Left cardiac atrium (tissue), 4 donors: Measurements from ENCODE around the gene CTSK. TPM values are rescaled to one million over a fixed set of nuclear protein-coding genes. Genes with fewer than 3 reads are reported as not detected.
"Not testable (repeated sequence)": the region's sequence is repeated elsewhere in the genome, so short reads cannot be mapped to it uniquely, and the experiment has no call there.

Experiments
- ATAC-seq, 2 donors: fragments of 200-7000 bp; cut with Tn5 transposase; one replicate each; pipeline ENCODE4 v1.9.1; 2020; ENCODE audit warnings: mild to moderate bottlenecking in 2 of 2, moderate library complexity in 2 of 2
- DNase-seq: peaks from one replicate; pipeline ENCODE4 v3.0.0-alpha.2; 2020
- intact Hi-C, 2 donors: fragments of 100-400 bp; cut with DNase I; formaldehyde crosslinking; loops; one replicate each; pipeline versions ENCODE4 v1.14.1 to v1.15.1; 2022 to 2023
- long read RNA-seq: library from polyadenylated mRNA; unstranded; transcript quantifications from one replicate; pipeline ENCODE4 v2.0.0, GENCODE V29; 2021
- total RNA-seq, 2 donors: library from RNA; stranded (reverse); fragmentation: NEBNext Ultra II Directional; extraction: Animal tissue kit (Norgen Biotek cat#: 25700); gene quantifications; one replicate each; pipeline ENCODE4 v1.2.1, GENCODE V29; 2021
- donor health status: DM: no; HTN: yes; CAD: no.
- donor health status: DM: no; HTN: yes; CAD: no; lungs with severe emphysema.
- donor health status: DM: yes; HTN: yes; CAD: no.
- donor health status: Dilated cardiomyopathy.

Gene CTSK
- 10 to 100 TPM; 17.5 to 18.4 TPM for total RNA-seq
- long read RNA-seq, transcript CTSK-201 (8 exons, 1,692 nt): major isoform, 12 of 12 reads
- long read RNA-seq, partial matches to known transcripts: 0 of 12 reads
- long read RNA-seq, other reads (novel, unspliced or antisense): 0 of 12 reads

DNA sequence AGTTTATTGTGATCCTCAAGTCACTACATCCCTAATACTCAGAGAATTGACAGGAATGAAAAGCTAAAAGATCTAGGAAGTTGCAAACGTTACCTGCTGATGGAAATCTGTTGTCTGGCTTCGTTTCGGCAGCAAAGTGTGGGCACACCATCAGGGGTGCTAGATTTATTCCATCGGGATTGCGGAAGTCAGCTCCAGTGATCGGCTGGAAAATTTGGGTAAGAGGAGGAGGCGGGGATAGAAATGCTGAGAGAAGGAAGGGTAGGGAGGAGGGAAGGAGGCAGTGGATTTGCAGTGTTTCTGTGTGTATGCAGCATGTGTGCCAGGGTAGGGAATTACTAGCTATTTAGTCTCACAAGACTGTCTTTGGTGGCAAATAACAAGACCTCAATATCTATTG lies at the start of gene CTSK:
CTSK (minus strand) TSS at position 140 of the 400 bp plus-strand sequence. CDS start 1,455 bp downstream, outside the sequence.
- DNase-seq (no peak), ATAC-seq (peak; percentile 38 to 64)
- intact Hi-C loops: no loop called here

DNA sequence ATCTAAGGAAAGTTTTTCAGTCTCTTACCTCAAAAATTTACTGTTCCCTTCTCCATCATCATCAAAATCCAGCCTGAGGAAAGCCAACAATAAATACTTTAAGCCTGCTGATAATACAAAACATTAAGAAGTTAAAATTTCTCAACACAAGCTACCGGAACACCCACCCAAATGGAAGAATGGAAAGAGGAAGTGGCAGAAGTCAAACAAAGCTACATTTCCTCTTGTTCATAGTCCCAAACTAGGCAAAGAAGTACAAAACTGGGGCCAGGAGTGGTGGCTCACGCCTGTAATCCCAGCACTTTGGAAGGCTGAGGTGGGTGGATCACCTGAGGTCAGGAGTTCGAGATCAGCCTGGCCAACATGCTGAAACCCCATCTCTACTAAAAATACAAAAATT lies 44.7 kb upstream of the CTSK start:
- peak in 1 of 2 donors; percentile 25 for ATAC-seq
- DNase-seq, intact Hi-C loops: not testable (repeated sequence)

DNA sequence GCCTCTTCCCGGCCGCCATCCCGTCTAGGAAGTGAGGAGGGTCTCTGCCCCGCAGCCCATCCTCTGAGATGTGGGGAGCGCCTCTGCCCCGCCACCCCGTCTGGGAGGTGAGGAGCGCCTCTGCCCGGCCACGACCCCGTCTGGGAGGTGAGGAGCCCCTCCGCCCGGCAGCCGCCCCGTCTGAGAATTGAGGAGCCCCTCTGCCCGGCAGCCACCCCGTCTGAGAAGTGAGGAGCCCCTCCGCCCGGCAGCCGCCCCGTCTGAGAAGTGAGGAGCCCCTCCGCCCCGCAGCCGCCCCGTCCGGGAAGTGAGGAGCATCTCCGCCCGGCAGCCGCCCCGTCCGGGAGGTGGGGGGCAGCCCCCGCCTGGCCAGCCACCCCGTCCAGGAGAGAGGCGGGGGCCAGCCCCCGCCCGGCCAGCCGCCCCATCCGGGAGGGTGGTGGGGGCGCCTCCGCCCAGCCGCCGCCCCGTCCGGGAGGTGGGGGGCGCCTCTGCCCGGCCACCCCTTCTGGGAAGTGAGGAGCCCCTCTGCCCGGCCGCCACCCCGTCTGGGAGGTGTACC lies 42.8 kb upstream of the CTSK start:
- ATAC-seq, DNase-seq, intact Hi-C loops: not testable (repeated sequence)

DNA sequence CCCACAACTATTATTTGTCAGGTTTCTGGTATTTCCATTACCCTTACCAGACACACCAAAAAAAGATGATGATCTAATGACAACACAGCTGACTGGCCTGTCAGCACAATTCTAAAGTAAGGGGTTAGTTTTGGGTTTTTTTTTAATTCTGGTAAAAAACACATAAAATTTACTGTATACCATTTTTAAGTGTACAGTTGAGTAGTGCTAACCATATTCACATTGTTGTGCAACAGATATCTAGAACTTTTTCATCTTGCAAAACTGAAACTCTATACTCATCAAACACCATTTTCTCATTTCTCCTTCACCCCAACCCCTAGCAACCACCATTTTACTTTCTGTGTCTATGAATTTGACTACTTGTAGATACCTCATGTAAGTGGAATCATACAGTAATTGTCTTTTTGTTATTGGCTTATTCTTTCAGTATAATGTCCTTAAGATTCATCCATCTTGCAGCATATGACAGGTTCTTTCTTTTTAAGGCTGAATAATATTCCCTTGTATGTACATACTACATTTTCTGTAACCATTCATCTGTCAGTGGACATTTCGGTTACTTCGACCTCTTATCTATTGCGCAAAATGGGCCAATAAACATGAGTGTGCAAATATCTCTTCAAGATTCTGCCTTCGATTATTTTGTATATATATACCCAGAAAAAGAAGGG lies 38.5 kb upstream of the CTSK start:
- intact Hi-C loops: no loop called here
- ATAC-seq: no peak
- DNase-seq: no peak

DNA sequence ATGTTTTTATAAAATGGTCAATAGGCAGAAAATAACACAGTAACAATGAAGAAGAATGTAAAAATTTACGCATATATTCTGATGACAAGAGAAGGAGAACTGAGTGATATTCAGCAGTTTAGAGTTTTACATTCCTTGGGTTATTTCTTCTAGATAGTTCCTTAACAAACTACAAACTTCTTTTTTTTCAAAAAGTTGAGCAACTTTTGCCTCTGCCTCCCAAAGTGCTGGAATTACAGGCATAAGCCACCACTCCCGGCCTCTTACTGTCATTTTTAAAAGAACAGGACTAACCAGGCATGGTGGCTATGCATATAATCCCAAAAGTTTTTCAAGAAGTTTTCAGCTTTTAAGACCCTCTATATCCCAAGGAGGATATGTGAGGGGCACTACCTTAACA lies 35.4 kb upstream of the CTSK start:
- intact Hi-C loops: no loop called here

DNA sequence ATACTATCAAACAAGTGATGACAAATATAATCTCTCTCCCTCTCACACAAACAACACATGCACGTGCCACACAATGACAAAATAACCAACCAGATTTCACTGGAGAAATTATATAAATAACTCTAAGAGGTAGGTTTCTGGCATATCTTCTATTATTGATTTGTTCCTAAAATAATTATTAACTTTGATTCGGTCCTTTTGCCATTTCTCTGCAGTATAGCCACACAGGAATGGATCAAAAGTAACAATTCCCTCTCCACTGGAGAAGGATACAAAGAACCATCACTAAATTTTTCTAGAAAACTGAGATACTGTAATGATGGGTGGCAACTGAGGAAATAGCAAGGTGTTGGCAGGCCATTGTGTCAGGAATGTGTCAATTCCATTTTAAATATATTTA lies 34.9 kb upstream of the CTSK start:
- no peak for ATAC-seq
- intact Hi-C loops: no loop called here
- no peak for DNase-seq

More for the DNA sequence above, 35.4 kb upstream of the CTSK start:
- ATAC-seq: no peak
- no peak for DNase-seq

DNA sequence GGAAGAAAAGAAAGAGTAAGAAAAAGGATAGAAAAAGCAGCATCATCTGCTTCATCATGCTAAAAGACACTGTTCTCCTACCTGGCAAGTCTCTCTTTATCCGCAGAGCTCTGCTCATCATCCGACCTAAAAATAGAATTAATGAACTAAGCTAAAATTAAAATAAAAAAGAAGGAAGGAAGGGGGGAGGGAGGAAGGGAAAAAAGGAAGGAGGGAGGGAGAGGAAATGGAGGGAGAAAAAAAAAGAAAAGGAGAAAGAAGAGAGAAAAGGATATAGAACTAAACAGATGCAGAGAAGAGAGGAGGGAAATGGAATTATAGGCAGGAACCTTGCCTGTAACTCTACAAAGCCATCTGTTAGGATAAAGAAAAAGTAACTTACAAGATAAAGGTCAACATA lies 34.3 kb upstream of the CTSK start:
- DNase-seq (no peak), ATAC-seq (no peak)
- intact Hi-C loops: no loop called here

DNA sequence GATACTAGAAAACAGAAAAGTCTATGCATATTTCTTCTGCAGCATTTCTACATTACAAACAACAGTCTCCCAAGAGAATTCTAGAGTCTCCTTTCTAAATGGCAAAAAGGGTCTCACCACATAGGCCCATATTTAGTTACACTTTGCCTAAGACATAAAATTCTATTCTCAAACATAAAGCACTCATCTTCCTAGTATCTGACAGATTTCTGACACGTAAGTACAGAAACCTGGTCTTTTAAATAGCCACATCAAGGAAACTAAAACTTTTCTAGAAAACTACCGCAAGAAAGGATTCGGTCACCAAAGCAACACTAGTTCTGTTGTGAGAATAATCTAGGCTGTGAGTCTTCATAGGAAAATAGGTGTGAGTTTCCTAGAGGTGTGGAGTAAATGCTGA lies 33.6 kb upstream of the CTSK start:
- ATAC-seq: no peak
- no peak for DNase-seq
- intact Hi-C loops: no loop called here

DNA sequence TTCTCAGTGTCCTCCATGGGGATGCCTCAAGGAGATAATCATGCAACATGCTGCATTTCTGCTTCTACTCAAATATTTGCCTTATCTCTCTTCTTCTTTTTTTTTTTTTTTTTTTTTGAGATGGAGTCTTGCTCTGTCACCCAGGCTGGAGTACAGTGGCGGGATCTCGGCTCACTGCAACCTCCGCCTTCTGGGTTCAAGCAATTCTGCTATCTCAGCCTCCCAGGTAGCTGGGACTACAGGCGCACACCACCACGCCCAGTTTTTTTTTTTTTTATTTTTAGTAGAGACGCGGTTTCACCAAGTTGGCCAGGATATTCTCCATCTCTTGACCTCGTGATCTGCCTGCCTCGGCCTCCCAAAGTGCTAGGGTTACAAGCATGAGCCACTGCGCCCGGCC lies 32.8 kb upstream of the CTSK start:
- DNase-seq, ATAC-seq: not testable (repeated sequence)

DNA sequence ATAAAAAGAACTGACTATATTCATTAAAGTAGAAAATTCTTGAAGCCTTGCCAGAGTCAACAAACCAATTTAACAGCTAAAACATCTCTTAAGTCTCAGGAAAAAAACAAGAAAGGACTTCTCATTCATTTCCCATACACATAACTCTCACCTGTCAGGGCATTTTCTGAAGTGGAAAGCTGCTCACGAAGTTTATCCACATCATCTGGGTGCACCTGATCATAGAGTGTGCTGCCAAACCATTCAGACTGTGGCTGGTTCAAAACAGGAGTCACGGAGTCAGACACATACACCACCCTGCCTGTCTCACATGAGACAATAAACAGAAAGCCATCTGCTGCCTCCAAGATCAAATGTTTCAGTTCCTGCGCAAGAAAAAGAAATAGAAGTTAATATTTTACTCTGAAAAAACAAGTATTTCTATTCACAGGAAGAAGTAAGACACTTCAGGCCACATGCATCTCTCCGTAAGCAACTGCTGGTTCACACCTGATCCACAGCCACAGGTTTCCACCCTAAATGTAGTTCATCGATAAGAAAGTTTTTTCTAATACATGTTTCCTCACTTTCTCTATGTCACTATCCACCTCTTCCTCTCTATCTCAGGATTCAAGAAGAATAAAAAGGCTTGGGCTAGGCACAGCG lies 28.2 kb upstream of the CTSK start:
- DNase-seq: no peak
- intact Hi-C loops: no loop called here

More for the DNA sequence above, 32.8 kb upstream of the CTSK start:
- intact Hi-C loops: not testable (repeated sequence)

DNA sequence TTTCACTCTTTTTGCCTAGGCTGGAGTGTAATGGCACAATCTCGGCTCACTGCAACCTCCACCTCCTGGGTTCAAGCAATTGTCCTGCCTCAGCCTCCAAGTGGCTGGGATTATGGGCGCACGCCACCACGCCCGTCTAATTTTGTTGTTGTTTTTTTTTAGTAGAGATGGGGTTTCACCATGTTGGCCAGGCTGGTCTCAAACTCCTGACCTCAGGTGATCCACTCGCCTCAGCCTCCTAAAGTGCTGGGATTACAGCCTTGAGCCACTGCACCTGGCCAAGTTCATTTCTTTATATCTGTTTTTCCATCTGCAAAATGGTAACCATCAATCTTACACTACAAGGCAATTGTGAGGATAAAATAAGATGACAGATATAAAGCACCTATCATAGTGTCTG lies 25.9 kb upstream of the CTSK start:
- intact Hi-C loops, ATAC-seq: not testable (repeated sequence)

More for the DNA sequence above, 28.2 kb upstream of the CTSK start:
- ATAC-seq: peak in 1 of 2 donors; percentile 63

DNA sequence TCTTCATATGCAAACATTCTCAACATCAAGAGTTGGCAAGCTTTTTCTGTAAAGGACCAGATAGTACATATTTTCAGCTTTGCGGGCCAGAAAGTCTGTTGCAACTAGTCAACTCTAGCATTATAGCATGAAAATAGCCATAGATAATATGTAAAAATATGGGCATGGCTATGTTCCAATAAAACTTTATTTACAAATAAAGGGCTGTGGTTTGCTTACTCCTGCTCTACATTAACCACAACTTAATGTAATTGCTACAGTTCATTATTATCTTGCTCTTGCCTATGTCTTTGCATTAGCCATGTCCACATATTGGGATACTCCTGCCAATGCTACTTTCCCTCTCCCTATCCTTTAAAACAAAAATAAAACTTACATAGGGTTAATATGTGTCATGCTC lies 24.5 kb upstream of the CTSK start:
- intact Hi-C loops: no loop called here
- DNase-seq (no peak), ATAC-seq (no peak)

More for the DNA sequence above, 25.9 kb upstream of the CTSK start:
- DNase-seq: not testable (repeated sequence)

DNA sequence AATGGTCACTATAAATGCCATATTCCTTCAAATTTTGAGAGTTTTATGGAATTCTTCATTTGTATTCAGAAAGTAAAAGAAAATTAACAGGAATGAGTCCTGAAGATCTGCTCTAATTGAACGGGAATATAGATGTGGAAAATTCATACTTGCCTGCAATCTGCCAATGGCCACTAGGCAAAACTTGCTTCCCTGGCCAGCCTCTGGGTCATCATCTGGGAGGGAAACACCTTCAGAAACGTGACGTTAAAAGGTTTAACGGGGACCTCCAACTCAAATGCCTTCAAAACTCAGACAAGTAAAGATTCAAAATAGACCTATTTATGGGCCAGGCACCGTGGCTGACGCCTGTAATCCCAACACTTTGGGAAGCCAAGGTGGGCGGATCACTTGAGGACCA lies 21.7 kb upstream of the CTSK start:
- intact Hi-C loops: no loop called here
- DNase-seq (no peak), ATAC-seq (no peak)

DNA sequence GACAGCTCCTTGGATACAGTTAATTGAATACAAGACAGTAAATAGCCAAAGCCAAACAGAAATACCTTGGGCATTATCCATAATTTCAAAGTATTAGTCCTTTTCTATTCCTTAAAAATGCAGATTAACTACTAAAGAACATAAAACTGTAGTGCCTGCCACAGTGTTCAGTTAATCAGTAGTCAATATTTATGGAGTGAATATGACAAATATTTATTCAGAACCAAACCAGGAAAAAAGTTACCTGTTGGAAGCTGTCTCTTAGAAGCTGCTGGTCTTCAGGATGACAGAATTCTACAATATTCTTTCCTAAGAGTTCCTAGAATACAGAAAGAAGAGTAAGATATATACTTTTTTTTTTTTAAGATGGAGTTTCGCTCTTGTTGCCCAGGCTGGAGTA lies 18.2 kb upstream of the CTSK start:
- DNase-seq (no peak), ATAC-seq (no peak)
- intact Hi-C loops: no loop called here

DNA sequence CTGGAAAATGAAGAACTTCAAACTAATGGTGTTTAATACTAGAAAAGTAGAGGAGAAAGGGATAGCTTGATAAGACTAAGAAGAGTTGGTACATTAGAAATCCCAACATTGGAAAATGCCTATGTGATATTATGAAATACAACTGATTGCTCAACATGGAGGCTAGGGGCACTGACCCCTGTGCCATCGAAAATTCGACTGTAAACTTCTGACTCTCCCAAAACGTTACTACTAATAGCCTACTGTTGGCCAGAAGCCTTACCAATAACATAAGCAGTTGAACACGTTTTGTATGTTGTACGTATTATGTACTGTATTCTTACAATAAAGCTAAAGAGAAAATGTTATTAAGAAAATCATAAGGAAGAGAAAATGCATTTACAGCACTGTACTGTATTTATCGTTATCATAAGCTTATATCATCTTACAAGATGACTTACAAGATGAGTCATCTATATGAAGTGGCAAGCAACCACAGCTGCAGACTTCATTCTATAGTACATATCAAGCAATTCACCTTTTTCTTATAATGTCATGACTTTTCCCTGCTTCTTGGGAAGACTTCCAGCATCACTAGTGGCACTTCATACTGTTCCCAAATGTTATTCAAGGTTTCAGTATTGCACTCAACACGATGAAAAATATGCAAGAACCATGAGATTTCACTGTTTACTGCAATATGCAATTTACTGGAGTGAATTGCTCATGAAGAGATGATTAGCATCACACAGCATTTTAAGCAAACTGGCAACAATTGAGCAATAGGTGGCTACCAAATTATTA lies 12.9 kb upstream of the CTSK start:
- intact Hi-C loops: no loop called here
- ATAC-seq: no peak
- no peak for DNase-seq

DNA sequence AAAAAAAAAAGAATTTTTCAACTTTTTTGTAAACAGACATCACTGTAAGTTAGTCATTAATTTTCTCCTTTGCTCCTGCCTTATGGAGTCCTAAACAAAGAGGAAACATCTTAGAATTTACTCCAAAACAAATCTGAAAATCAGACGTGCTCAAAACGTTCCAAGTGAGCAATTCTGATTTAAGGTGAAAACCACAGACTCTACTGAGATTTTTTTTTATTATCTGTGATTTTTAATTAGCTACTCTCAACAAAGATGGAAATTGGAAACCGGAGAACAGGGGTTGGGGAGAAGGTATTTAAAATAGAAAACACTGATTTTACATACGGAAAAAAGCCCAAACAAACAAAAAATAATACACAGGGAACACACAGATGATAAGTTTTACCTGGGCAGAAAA lies 7.8 kb upstream of the CTSK start:
- DNase-seq: no peak
- intact Hi-C loops: loop anchor here in 1 of 2 donors (10.0 kb wide), 1 partner anchor 251 kb away; no protein-coding TSS in a partner anchor
- no peak for ATAC-seq

DNA sequence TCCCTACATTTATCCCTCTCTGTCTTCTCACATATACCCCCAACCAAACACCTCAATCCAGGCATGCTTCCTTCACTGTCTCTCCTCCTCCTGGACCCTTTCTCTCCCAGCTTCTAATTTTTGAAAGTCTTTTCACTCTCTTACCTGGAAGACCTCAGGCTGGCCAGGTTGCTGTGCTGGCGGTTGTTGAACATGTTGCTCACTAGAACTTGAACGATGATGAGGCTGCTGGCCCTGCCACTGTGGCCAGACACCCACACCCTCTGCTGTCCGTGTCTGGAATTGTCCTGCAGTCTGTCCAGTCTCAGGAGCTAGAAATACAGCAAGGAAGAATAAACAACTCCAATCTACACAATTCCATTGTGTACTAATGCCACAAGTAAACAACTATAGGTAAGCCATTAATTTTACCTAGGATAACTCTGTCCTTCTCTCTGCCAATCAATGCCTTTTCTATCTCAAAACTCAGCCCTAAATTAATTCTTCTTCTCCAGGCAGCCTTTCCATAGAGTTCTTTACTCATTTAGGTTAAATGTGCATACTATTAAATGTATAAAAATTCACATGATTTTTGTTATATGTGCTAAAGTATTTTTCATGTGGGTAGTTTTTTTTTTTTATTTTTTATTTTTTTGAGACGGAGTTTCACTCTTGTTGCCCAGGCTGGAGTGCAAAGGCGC lies 5.1 kb upstream of the CTSK start:
- DNase-seq (peak; percentile 47), ATAC-seq (peak; percentile 71 to 80)
- intact Hi-C loops: loop anchor here in 1 of 2 donors (10.0 kb wide), 1 partner anchor 248 kb away; no protein-coding TSS in a partner anchor

DNA sequence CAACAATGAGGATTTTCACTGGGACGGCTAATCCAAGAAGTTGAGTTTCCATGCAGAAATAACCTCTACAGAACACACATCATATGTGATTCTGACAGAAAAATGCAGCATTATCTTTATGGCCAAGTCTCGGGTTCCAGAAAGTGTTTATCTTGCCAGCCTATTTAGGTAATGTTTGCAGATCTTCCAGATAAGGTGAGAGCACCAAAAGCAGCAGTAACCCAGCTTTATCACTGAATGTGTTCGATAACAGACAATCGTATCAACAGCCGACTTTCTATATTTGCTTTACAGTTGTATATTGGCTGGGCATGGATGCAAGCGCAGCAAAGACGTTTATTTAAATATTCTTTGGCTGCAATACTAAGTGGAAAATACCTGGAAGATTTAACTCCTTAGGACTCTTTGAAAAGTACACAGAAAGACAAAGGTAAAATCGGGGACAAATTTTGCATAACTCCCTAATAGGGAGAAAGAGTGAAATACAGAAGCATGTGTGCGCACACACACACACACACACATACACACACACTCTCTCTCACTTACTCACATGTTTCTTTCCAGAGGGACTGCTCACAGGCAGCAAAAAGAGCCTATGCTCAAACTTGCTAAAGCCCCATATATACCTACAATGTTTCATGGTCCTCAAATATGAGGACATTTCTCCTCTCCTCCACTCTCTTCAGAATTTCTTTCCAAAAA lies 3.0 kb upstream of the CTSK start:
- DNase-seq (no peak), ATAC-seq (no peak)
- intact Hi-C loops: loop anchor here in 1 of 2 donors (10.0 kb wide), 1 partner anchor 246 kb away; no protein-coding TSS in a partner anchor
